GM23248 (cell line): ENCODE data around the gene COG5.

Source experiments
- EZH2 ChIP-seq: fragments of 200-600 bp; sonication (generic); IDR thresholded peaks from 2 replicates; pipeline ENCODE4 v1.6.1; 2018; ENCODE audit warnings: antibody characterized with exemption, mild to moderate bottlenecking; ENCODE audit not compliant: insufficient read depth, poor library complexity, severe bottlenecking
- EZH2phosphoT487 ChIP-seq: fragments of 200-600 bp; sonication (generic); IDR thresholded peaks from 2 replicates; pipeline ENCODE4 v1.6.1; 2018; ENCODE audit warnings: antibody characterized with exemption, moderate library complexity, mild to moderate bottlenecking, low read depth; ENCODE audit not compliant: insufficient read depth

- no peak for TF ChIP-seq EZH2
- no peak for TF ChIP-seq EZH2phosphoT487
Observed at GRCh38 chr7:107162475-107162874, 401.2 kb downstream of the COG5 start.
